WTC11 (cell line): ENCODE measurements around the gene ATM. TPM values are rescaled to one million over a fixed set of nuclear protein-coding genes. Genes with fewer than 3 reads are reported as not detected.

Source experiments
- ATAC-seq: fragments of 200-7000 bp; cut with Tn5 transposase; 2 replicates; pipeline ENCODE4 v1.10.0; 2021; ENCODE audit warnings: mild to moderate bottlenecking, moderate library complexity
- CTCF ChIA-PET: fragments of 300-600 bp; sonication (Branson Sonifier 250); formaldehyde crosslinking; loops from one replicate; lab custom pipeline; 2021; ENCODE audit warnings: antibody characterized with exemption; lab: Charles Lee
- POLR2A ChIA-PET: fragments of 350-600 bp; sonication (Branson Sonifier 250); formaldehyde crosslinking; loops from one replicate; lab custom pipeline; 2021; ENCODE audit warnings: antibody characterized with exemption; lab: Charles Lee
- DNase-seq: peaks from one replicate; pipeline ENCODE4 v3.0.0; 2021; ENCODE audit warnings: low spot score
- H3K27ac Mint-ChIP-seq: 2 replicates; pipeline ENCODE4 v1.8.0; 2021; ENCODE audit warnings: mixed read lengths
- H3K27me3 Mint-ChIP-seq: 2 replicates; pipeline ENCODE4 v1.8.0; 2021; ENCODE audit warnings: low read depth, mild to moderate bottlenecking, moderate library complexity, mixed read lengths
- H3K36me3 Mint-ChIP-seq: 2 replicates; pipeline ENCODE4 v1.8.0; 2021; ENCODE audit warnings: mixed read lengths
- H3K4me1 Mint-ChIP-seq: 2 replicates; pipeline ENCODE4 v1.8.0; 2022; ENCODE audit warnings: mixed read lengths
- H3K4me3 Mint-ChIP-seq: 2 replicates; pipeline ENCODE4 v1.8.0; 2021; ENCODE audit warnings: mild to moderate bottlenecking, moderate library complexity, mixed read lengths
- H3K9me3 Mint-ChIP-seq: 2 replicates; pipeline ENCODE4 v1.8.0; 2021; ENCODE audit warnings: mixed read lengths
- ATF6 ChIP-seq: sonication (generic); formaldehyde crosslinking; IDR thresholded peaks from 2 replicates; pipeline ENCODE4 v1.8.1; 2023; ENCODE audit warnings: mild to moderate bottlenecking, missing genetic modification reagents
- CBFB ChIP-seq: sonication (generic); formaldehyde crosslinking; IDR thresholded peaks from 2 replicates; pipeline ENCODE4 v1.8.1; 2022; ENCODE audit warnings: mild to moderate bottlenecking, low read depth, missing genetic modification reagents
- CTCF ChIP-seq: fragments of 200-600 bp; IDR thresholded peaks from 2 replicates; pipeline ENCODE4 v1.8.0; 2022; ENCODE audit warnings: antibody characterized with exemption
- ERG ChIP-seq: fragments of 250-450 bp; sonication (Bioruptor Pico); IDR thresholded peaks from 2 replicates; pipeline ENCODE4 v1.8.0; 2021; ENCODE audit warnings: mild to moderate bottlenecking
- ETV6 ChIP-seq: sonication (generic); formaldehyde crosslinking; IDR thresholded peaks from 2 replicates; pipeline ENCODE4 v1.8.1; 2022; ENCODE audit warnings: mild to moderate bottlenecking, missing genetic modification reagents
- FOXJ3 ChIP-seq: sonication (generic); formaldehyde crosslinking; IDR thresholded peaks from 2 replicates; pipeline ENCODE4 v1.9.0; 2021; ENCODE audit warnings: missing genetic modification reagents, mild to moderate bottlenecking, borderline replicate concordance
- FOXP4 ChIP-seq: sonication (generic); formaldehyde crosslinking; IDR thresholded peaks from 2 replicates; pipeline ENCODE4 v1.8.0; 2022; ENCODE audit warnings: mild to moderate bottlenecking, missing genetic modification reagents
- GABPB1 ChIP-seq: sonication (generic); formaldehyde crosslinking; IDR thresholded peaks from 2 replicates; pipeline ENCODE4 v1.8.1; 2023; ENCODE audit warnings: mild to moderate bottlenecking, missing genetic modification reagents
- GRHL2 ChIP-seq: fragments of 250-450 bp; sonication (Bioruptor Pico); IDR thresholded peaks from 2 replicates; pipeline ENCODE4 v1.8.0; 2022; ENCODE audit warnings: mild to moderate bottlenecking, moderate library complexity; ENCODE audit not compliant: insufficient replicate concordance, severe bottlenecking
- IRF1 ChIP-seq: sonication (generic); formaldehyde crosslinking; IDR thresholded peaks from 2 replicates; pipeline ENCODE4 v1.8.0; 2023; ENCODE audit warnings: missing genetic modification reagents
- JUN ChIP-seq: sonication (generic); formaldehyde crosslinking; IDR thresholded peaks from 2 replicates; pipeline ENCODE4 v1.8.0; 2023; ENCODE audit warnings: mild to moderate bottlenecking, missing genetic modification reagents
- NFYB ChIP-seq: sonication (generic); formaldehyde crosslinking; conservative IDR thresholded peaks from 2 replicates; pipeline ENCODE4 v1.8.0; 2022; ENCODE audit warnings: low read depth, missing genetic modification reagents
- PRRX2 ChIP-seq: fragments of 250-450 bp; sonication (Bioruptor Pico); IDR thresholded peaks from 2 replicates; pipeline ENCODE4 v1.8.0; 2021; ENCODE audit warnings: mild to moderate bottlenecking
- SOX15 ChIP-seq: fragments of 250-450 bp; sonication (Bioruptor Pico); IDR thresholded peaks from 2 replicates; pipeline ENCODE4 v1.9.0; 2021; ENCODE audit warnings: mild to moderate bottlenecking
- SP1 ChIP-seq: sonication (generic); formaldehyde crosslinking; conservative IDR thresholded peaks from 2 replicates; pipeline ENCODE4 v1.8.1; 2022; ENCODE audit warnings: missing genetic modification reagents
- TCF7 ChIP-seq: sonication (generic); formaldehyde crosslinking; IDR thresholded peaks from 2 replicates; pipeline ENCODE4 v1.8.0; 2022; ENCODE audit warnings: mild to moderate bottlenecking, low read depth, missing genetic modification reagents, moderate library complexity
- TP53 ChIP-seq: sonication (generic); formaldehyde crosslinking; IDR thresholded peaks from 2 replicates; pipeline ENCODE4 v1.8.1; 2023; ENCODE audit warnings: mild to moderate bottlenecking, missing genetic modification reagents
- USF1 ChIP-seq: sonication (generic); formaldehyde crosslinking; IDR thresholded peaks from 2 replicates; pipeline ENCODE4 v1.8.0; 2022; ENCODE audit warnings: mild to moderate bottlenecking, missing genetic modification reagents
- ZBTB21 ChIP-seq: sonication (generic); formaldehyde crosslinking; IDR thresholded peaks from 2 replicates; pipeline ENCODE4 v1.8.1; 2023; ENCODE audit warnings: mild to moderate bottlenecking, missing genetic modification reagents, borderline replicate concordance
- ZNF232 ChIP-seq: sonication (generic); formaldehyde crosslinking; IDR thresholded peaks from 2 replicates; pipeline ENCODE4 v1.8.0; 2022; ENCODE audit warnings: mild to moderate bottlenecking, missing genetic modification reagents
- ZNF317 ChIP-seq: sonication (generic); formaldehyde crosslinking; IDR thresholded peaks from 2 replicates; pipeline ENCODE4 v1.8.1; 2023; ENCODE audit warnings: low read depth, mild to moderate bottlenecking, moderate library complexity, missing genetic modification reagents, borderline replicate concordance
- ZNF423 ChIP-seq: fragments of 250-450 bp; sonication (Bioruptor Pico); IDR thresholded peaks from 2 replicates; pipeline ENCODE4 v2.1.2; 2022; ENCODE audit warnings: mild to moderate bottlenecking, moderate library complexity
- ZNF425 ChIP-seq: fragments of 250-450 bp; sonication (Bioruptor Pico); conservative IDR thresholded peaks from 2 replicates; pipeline ENCODE4 v1.9.0; 2021; ENCODE audit warnings: mild to moderate bottlenecking
- ZNF512 ChIP-seq: sonication (generic); formaldehyde crosslinking; IDR thresholded peaks from 2 replicates; pipeline ENCODE4 v1.8.1; 2022; ENCODE audit warnings: missing genetic modification reagents, borderline replicate concordance
- ZNF671 ChIP-seq: fragments of 250-450 bp; sonication (Bioruptor Pico); IDR thresholded peaks from 2 replicates; pipeline ENCODE4 v1.8.0; 2021; ENCODE audit warnings: mild to moderate bottlenecking
- total RNA-seq: library from RNA; stranded (reverse); gene quantifications from 3 replicates; pipeline ENCODE4 v1.2.3, GENCODE V29; 2021

Gene ATM
- total RNA-seq, 1 experiment from 2014 or later, result 49.5 TPM

GRCh38 chr11:108333403-108333899, 110.6 kb downstream of the ATM start:
- Mint-ChIP-seq H3K9me3 (no peaks in the 10 kb centered on the region), H3K36me3 (peaks cover 53% of the 10 kb centered on the region), H3K4me1 (no peaks in the 10 kb centered on the region), H3K27me3 (no peaks in the 10 kb centered on the region), H3K27ac (no peak overlapping the region), H3K4me3 (no peak overlapping the region)
- DNase-seq, result no peak
- POLR2A ChIA-PET, result no interaction called here
- no peak for TF ChIP-seq SP1 (CRISPR knock-in tag)
- TF ChIP-seq SOX15 (CRISPR knock-in tag), result no peak
- no peak for TF ChIP-seq GRHL2
- no peak for TF ChIP-seq NFYB (CRISPR knock-in tag)
- TF ChIP-seq ATF6 (CRISPR knock-in tag), result no peak
- TF ChIP-seq ZNF232 (CRISPR knock-in tag), result no peak
- TF ChIP-seq USF1, result no peak
- TF ChIP-seq FOXP4 (CRISPR knock-in tag), result no peak
- TF ChIP-seq PRRX2 (CRISPR knock-in tag), result no peak
- no peak for TF ChIP-seq ZNF512
- TF ChIP-seq GABPB1 (CRISPR knock-in tag), result no peak
- no peak for TF ChIP-seq TCF7
- TF ChIP-seq ERG, result no peak
- TF ChIP-seq TP53 (CRISPR knock-in tag), result no peak
- no peak for TF ChIP-seq ETV6 (CRISPR knock-in tag)
- no peak for TF ChIP-seq CBFB (CRISPR knock-in tag)
- ATAC-seq, result no peak
- CTCF ChIA-PET, result interaction anchor here (1.2 kb wide), 1 partner anchor 9 kb away, joined by 3 read pairs; no protein-coding TSS in a partner anchor

GRCh38 chr11:108338750-108339149, 115.9 kb downstream of the ATM start:
- no peak overlapping the region for H3K4me3 Mint-ChIP-seq
- peaks cover 20% of the 10 kb centered on the region for H3K4me1 Mint-ChIP-seq
- POLR2A ChIA-PET, result no interaction called here
- CTCF ChIA-PET, result interaction anchor here (1.3 kb wide), 1 partner anchor 309 kb away, joined by 3 read pairs; no protein-coding TSS in a partner anchor
- ATAC-seq, result no peak
- no peaks in the 10 kb centered on the region for H3K27me3 Mint-ChIP-seq
- 0 out of 2 replicates have a peak overlapping the region, but pooled peaks have one; percentile 22 for H3K27ac Mint-ChIP-seq
- H3K36me3 Mint-ChIP-seq, result peaks cover 29% of the 10 kb centered on the region
- DNase-seq, result no peak
- H3K9me3 Mint-ChIP-seq, result no peaks in the 10 kb centered on the region
- TF ChIP-seq IRF1 (CRISPR knock-in tag) (no peak), ZBTB21 (CRISPR knock-in tag) (no peak), CTCF (no peak), FOXJ3 (no peak), ZNF425 (CRISPR knock-in tag) (no peak), JUN (CRISPR knock-in tag) (no peak), ZNF317 (CRISPR knock-in tag) (no peak), ZNF671 (CRISPR knock-in tag) (no peak), ZNF423 (CRISPR knock-in tag) (no peak)
